HCT116 (cell line): ENCODE data around the gene ATP6V0C. TPM values are rescaled to one million over a fixed set of nuclear protein-coding genes. Genes with fewer than 3 reads are reported as not detected.

Experiments used
- ATAC-seq: fragments of 200-7000 bp; cut with Tn5 transposase; 2 replicates; pipeline ENCODE4 v1.9.1; 2020; ENCODE audit warnings: mild to moderate bottlenecking, moderate library complexity
- BruUV-seq: library from RNA; stranded (reverse); fragments of 400-500 nt; replicated peaks from 2 replicates; lab custom pipeline; 2021; lab: Mats Ljungman, UMichigan
- CTCF ChIA-PET: fragments of 300-600 bp; sonication (Branson Sonifier 250); formaldehyde crosslinking; loops from one replicate; lab custom pipeline; 2021; ENCODE audit warnings: antibody characterized with exemption; lab: Charles Lee
- POLR2A ChIA-PET: fragments of 300-600, 350-600 bp; sonication (Branson Sonifier 250); formaldehyde crosslinking; loops from one replicate; lab custom pipeline; 2021; ENCODE audit warnings: antibody characterized with exemption; lab: Charles Lee
- RAD21 ChIA-PET, 2 experiments: fragments of 300-600 bp; sonication (Branson Sonifier 250); formaldehyde crosslinking; loops; one replicate each; lab custom pipeline; 2023; ENCODE audit warnings: low total read pairs in 2 of 2; ENCODE audit not compliant: uncharacterized antibody in 2 of 2, unreplicated experiment in 2 of 2, low non-redundant PET in 1 of 2; lab: Charles Lee
- DNase-seq: peaks from one replicate; pipeline ENCODE4 v3.0.0-alpha.2; 2010; ENCODE audit warnings: low read depth, low spot score
- H2AFZ ChIP-seq: fragments of 200-600 bp; shearing (Covaris generic), sonication (generic); 2 replicates; pipeline ENCODE4 v1.6.1; 2017; ENCODE audit warnings: low read depth, mixed run types, mixed read lengths, antibody characterized with exemption, low read length; ENCODE audit not compliant: poor library complexity, severe bottlenecking
- H3K27ac ChIP-seq: 2 replicates; pipeline ENCODE4 v1.5.1; 2012; ENCODE audit warnings: low read depth, low read length
- H3K27me3 ChIP-seq: fragments of 200-600 bp; sonication (generic); 2 replicates; pipeline ENCODE4 v1.6.1; 2016; ENCODE audit warnings: mixed run types, low read length, mixed read lengths; ENCODE audit not compliant: insufficient read depth
- H3K36me3 ChIP-seq, 2 experiments: fragments of 200-500 bp in 1 of 2; fragments of 200-600 bp in 1 of 2; sonication (Bioruptor generic) in 1 of 2; sonication (generic) in 1 of 2; 2 replicates each; pipeline versions ENCODE4 v1.5.1 to v1.6.1; 2014 to 2016; ENCODE audit warnings: low read length in 2 of 2, inconsistent platforms in 1 of 2, mixed read lengths in 1 of 2, mixed run types in 1 of 2; ENCODE audit not compliant: insufficient read depth in 2 of 2, control insufficient read depth in 1 of 2
- H3K4me1 ChIP-seq, 2 experiments: fragments of 200-600 bp in 1 of 2; sonication (generic) in 1 of 2; 2 replicates each; pipeline versions ENCODE4 v1.5.1 to v1.6.1; 2012 to 2017; ENCODE audit warnings: low read length in 2 of 2, inconsistent platforms in 1 of 2, mild to moderate bottlenecking in 1 of 2, mixed read lengths in 1 of 2, mixed run types in 1 of 2, moderate library complexity in 1 of 2; ENCODE audit not compliant: insufficient read depth in 2 of 2, control insufficient read depth in 1 of 2
- H3K4me2 ChIP-seq: fragments of 200-600 bp; sonication (generic); 2 replicates; pipeline ENCODE4 v1.6.1; 2017; ENCODE audit warnings: mixed run types, low read length, mixed read lengths
- H3K4me3 ChIP-seq, 2 experiments: fragments of 200-600 bp in 1 of 2; sonication (generic) in 1 of 2; replicated peaks in 1 of 2; 2 replicates each; pipeline ENCODE4 v1.5.1; 2011 to 2016; ENCODE audit warnings: low read length in 2 of 2, control low read depth in 1 of 2, low read depth in 1 of 2, mild to moderate bottlenecking in 1 of 2, mixed read lengths in 1 of 2, mixed run types in 1 of 2
- H3K79me2 ChIP-seq: fragments of 200-600 bp; sonication (generic); 2 replicates; pipeline ENCODE4 v1.6.1; 2017; ENCODE audit warnings: mild to moderate bottlenecking, mixed run types, low read length, moderate library complexity, mixed read lengths; ENCODE audit not compliant: insufficient read depth
- H3K9ac ChIP-seq: fragments of 200-600 bp; sonication (generic); 2 replicates; pipeline ENCODE4 v1.6.1; 2016; ENCODE audit warnings: low read length, mixed read lengths
- H3K9me2 ChIP-seq: fragments of 200-600 bp; sonication (generic), shearing (Covaris generic); 2 replicates; pipeline ENCODE4 v1.6.1; 2017; ENCODE audit warnings: mixed run types, mild to moderate bottlenecking, moderate library complexity; ENCODE audit not compliant: insufficient read depth
- H3K9me3 ChIP-seq, 2 experiments: fragments of 200-500 bp in 1 of 2; fragments of 200-600 bp in 1 of 2; sonication (Bioruptor generic) in 1 of 2; sonication (generic) in 1 of 2; 2 replicates each; pipeline ENCODE4 v1.6.1; 2014 to 2017; ENCODE audit warnings: low read length in 2 of 2, mixed read lengths in 2 of 2, inconsistent platforms in 1 of 2, low read depth in 1 of 2, mild to moderate bottlenecking in 1 of 2, mixed run types in 1 of 2, moderate library complexity in 1 of 2; ENCODE audit not compliant: control insufficient read depth in 1 of 2, insufficient read depth in 1 of 2
- H4K20me1 ChIP-seq: fragments of 200-600 bp; sonication (generic), shearing (Covaris generic); 2 replicates; pipeline ENCODE4 v1.6.1; 2017; ENCODE audit warnings: mixed run types, mild to moderate bottlenecking, moderate library complexity; ENCODE audit not compliant: insufficient read depth
- CBX3 ChIP-seq: IDR thresholded peaks from 2 replicates; pipeline ENCODE4 v1.6.1; 2012; ENCODE audit warnings: low read depth
- EGR1 ChIP-seq: IDR thresholded peaks from 2 replicates; pipeline ENCODE4 v1.6.1; 2012; ENCODE audit warnings: low read depth
- ELF1 ChIP-seq: IDR thresholded peaks from 2 replicates; pipeline ENCODE4 v1.6.1; 2012; ENCODE audit warnings: low read depth, borderline replicate concordance
- EZH2 ChIP-seq: fragments of 200-600 bp; sonication (generic); IDR thresholded peaks from 2 replicates; pipeline ENCODE4 v1.6.1; 2017; ENCODE audit warnings: antibody characterized with exemption, mixed run types
- EZH2phosphoT487 ChIP-seq: fragments of 200-600 bp; IDR thresholded peaks from 2 replicates; pipeline ENCODE4 v1.6.1; 2018; ENCODE audit warnings: antibody characterized with exemption, borderline replicate concordance
- FOSL1 ChIP-seq: IDR thresholded peaks from 2 replicates; pipeline ENCODE4 v1.6.1; 2012; ENCODE audit warnings: low read depth
- JUND ChIP-seq: IDR thresholded peaks from 2 replicates; pipeline ENCODE4 v1.6.1; 2012
- POLR2A ChIP-seq: IDR thresholded peaks from 2 replicates; pipeline ENCODE4 v1.7.0; 2011; ENCODE audit warnings: borderline replicate concordance; ENCODE audit not compliant: insufficient read depth, insufficient read length; ENCODE audit errors: extremely low read depth
- POLR2AphosphoS5 ChIP-seq: IDR thresholded peaks from 2 replicates; pipeline ENCODE4 v1.6.1; 2011; ENCODE audit warnings: mild to moderate bottlenecking, low read depth, low read length, moderate library complexity
- RAD21 ChIP-seq: IDR thresholded peaks from 2 replicates; pipeline ENCODE4 v1.6.1; 2012; ENCODE audit warnings: low read depth, mild to moderate bottlenecking
- SP1 ChIP-seq: IDR thresholded peaks from 2 replicates; pipeline ENCODE4 v1.6.1; 2012; ENCODE audit warnings: low read depth
- TCF7L2 ChIP-seq: IDR thresholded peaks from 2 replicates; pipeline ENCODE4 v1.7.0; 2011; ENCODE audit warnings: borderline replicate concordance, inconsistent platforms; ENCODE audit not compliant: insufficient read depth, insufficient read length; ENCODE audit errors: extremely low read depth
- YY1 ChIP-seq: IDR thresholded peaks from 2 replicates; pipeline ENCODE4 v1.6.1; 2011; ENCODE audit warnings: low read length, low read depth, moderate library complexity, mild to moderate bottlenecking; ENCODE audit not compliant: insufficient replicate concordance; ENCODE audit errors: extremely low read depth
- ZNF274 ChIP-seq: fragments of 200-500 bp; sonication (Bioruptor generic); IDR thresholded peaks from 2 replicates; pipeline ENCODE4 v1.6.1; 2014; ENCODE audit warnings: mild to moderate bottlenecking, low read depth, low read length, inconsistent platforms
- intact Hi-C: fragments of 100-400 bp; cut with micrococcal nuclease; formaldehyde crosslinking; loops from 2 replicates; pipeline ENCODE4 v1.10.0; 2022
- total RNA-seq: library from RNA; stranded (reverse); gene quantifications from one replicate; pipeline ENCODE4 v1.2.1, GENCODE V29; 2021; ENCODE audit not compliant: unreplicated experiment
- TF ChIP-seq, protein P1 (sequence below): IDR thresholded peaks from 2 replicates; pipeline ENCODE4 v1.6.1; 2012
- TF ChIP-seq, protein P2 (sequence below): IDR thresholded peaks from 2 replicates; pipeline ENCODE4 v1.6.1; 2011; ENCODE audit warnings: mild to moderate bottlenecking, low read length, moderate library complexity; ENCODE audit not compliant: insufficient replicate concordance; ENCODE audit errors: extremely low read depth
- TF ChIP-seq, protein P3 (sequence below): IDR thresholded peaks from 2 replicates; pipeline ENCODE4 v1.6.1; 2012; ENCODE audit warnings: low read depth
- TF ChIP-seq, protein P4 (sequence below): IDR thresholded peaks from 2 replicates; pipeline ENCODE4 v1.6.1; 2012

Gene ATP6V0C
- total RNA-seq, 1 experiment from 2014 or later, result 187 TPM

DNA sequence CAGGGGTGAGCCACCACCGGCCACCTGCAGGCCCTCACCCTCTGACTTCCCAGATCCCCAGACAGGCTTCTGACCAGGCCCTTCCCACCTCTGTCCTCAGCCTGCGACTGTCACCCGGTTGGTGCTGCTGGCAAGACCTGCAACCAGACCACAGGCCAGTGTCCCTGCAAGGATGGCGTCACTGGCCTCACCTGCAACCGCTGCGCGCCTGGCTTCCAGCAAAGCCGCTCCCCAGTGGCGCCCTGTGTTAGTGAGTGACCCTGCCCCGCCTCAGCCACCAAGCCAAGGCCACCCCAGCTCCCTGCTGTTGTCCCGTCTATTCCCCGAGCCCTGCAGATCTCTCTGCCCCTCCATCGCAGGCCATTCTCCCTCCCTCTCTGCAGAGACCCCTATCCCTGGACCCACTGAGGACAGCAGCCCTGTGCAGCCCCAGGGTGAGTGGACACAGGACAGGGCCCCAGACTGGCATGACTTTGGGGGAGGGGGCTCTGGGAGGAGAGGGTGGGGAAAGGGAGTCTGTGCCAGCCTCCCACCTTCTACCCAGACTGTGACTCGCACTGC lies 40.8 kb upstream of the ATP6V0C start:
- H3K4me1 ChIP-seq, result peaks cover 33 to 60% of the 10 kb centered on the region in 2 experiments
- intact Hi-C loops, result no loop called here

More for the DNA sequence above, 40.8 kb upstream of the ATP6V0C start:
- Histone ChIP-seq H3K36me3 (no peaks in the 10 kb centered on the region), H3K9ac (peak overlapping the region; percentile 95), H3K4me3 (peak overlapping the region; percentile 34 to 87; a peak in 3 of 4 replicates), H3K27me3 (no peaks in the 10 kb centered on the region), H3K9me3 (no peaks in the 10 kb centered on the region), H3K4me2 (peak overlapping the region; percentile 99), H3K79me2 (peaks cover 25% of the 10 kb centered on the region; the same call in 1 of the 2 replicates), H2AFZ (no peak overlapping the region), H4K20me1 (no peaks in the 10 kb centered on the region), H3K9me2 (no peaks in the 10 kb centered on the region), H3K27ac (peak overlapping the region; percentile 97; the same call in 1 of the 2 replicates)
- DNase-seq (no peak), ATAC-seq (no peak)
- BruUV-seq, result no TSS peak
- ChIA-PET POLR2A (no interaction called here), CTCF (no interaction called here), RAD21 (no interaction called here)
- TF ChIP-seq EGR1 (no peak), POLR2AphosphoS5 (no peak), JUND (no peak), CBX3 (no peak), ZNF274 (no peak), POLR2A (no peak), FOSL1 (no peak), EZH2phosphoT487 (no peak), TCF7L2 (no peak), YY1 (no peak), ELF1 (no peak), EZH2 (no peak), SP1 (no peak), RAD21 (no peak)
- TF ChIP-seq, protein P1, sequence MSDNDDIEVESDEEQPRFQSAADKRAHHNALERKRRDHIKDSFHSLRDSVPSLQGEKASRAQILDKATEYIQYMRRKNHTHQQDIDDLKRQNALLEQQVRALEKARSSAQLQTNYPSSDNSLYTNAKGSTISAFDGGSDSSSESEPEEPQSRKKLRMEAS, result no peak
- TF ChIP-seq, protein P2, sequence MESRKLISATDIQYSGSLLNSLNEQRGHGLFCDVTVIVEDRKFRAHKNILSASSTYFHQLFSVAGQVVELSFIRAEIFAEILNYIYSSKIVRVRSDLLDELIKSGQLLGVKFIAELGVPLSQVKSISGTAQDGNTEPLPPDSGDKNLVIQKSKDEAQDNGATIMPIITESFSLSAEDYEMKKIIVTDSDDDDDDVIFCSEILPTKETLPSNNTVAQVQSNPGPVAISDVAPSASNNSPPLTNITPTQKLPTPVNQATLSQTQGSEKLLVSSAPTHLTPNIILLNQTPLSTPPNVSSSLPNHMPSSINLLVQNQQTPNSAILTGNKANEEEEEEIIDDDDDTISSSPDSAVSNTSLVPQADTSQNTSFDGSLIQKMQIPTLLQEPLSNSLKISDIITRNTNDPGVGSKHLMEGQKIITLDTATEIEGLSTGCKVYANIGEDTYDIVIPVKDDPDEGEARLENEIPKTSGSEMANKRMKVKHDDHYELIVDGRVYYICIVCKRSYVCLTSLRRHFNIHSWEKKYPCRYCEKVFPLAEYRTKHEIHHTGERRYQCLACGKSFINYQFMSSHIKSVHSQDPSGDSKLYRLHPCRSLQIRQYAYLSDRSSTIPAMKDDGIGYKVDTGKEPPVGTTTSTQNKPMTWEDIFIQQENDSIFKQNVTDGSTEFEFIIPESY, result no peak
- TF ChIP-seq, protein P3, sequence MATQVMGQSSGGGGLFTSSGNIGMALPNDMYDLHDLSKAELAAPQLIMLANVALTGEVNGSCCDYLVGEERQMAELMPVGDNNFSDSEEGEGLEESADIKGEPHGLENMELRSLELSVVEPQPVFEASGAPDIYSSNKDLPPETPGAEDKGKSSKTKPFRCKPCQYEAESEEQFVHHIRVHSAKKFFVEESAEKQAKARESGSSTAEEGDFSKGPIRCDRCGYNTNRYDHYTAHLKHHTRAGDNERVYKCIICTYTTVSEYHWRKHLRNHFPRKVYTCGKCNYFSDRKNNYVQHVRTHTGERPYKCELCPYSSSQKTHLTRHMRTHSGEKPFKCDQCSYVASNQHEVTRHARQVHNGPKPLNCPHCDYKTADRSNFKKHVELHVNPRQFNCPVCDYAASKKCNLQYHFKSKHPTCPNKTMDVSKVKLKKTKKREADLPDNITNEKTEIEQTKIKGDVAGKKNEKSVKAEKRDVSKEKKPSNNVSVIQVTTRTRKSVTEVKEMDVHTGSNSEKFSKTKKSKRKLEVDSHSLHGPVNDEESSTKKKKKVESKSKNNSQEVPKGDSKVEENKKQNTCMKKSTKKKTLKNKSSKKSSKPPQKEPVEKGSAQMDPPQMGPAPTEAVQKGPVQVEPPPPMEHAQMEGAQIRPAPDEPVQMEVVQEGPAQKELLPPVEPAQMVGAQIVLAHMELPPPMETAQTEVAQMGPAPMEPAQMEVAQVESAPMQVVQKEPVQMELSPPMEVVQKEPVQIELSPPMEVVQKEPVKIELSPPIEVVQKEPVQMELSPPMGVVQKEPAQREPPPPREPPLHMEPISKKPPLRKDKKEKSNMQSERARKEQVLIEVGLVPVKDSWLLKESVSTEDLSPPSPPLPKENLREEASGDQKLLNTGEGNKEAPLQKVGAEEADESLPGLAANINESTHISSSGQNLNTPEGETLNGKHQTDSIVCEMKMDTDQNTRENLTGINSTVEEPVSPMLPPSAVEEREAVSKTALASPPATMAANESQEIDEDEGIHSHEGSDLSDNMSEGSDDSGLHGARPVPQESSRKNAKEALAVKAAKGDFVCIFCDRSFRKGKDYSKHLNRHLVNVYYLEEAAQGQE, result no peak
- TF ChIP-seq, protein P4, sequence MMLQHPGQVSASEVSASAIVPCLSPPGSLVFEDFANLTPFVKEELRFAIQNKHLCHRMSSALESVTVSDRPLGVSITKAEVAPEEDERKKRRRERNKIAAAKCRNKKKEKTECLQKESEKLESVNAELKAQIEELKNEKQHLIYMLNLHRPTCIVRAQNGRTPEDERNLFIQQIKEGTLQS, result no peak
